ENCODE measurements around the gene OSBP2. TPM values are rescaled to one million over a fixed set of nuclear protein-coding genes. Genes with fewer than 3 reads are reported as not detected.

OSBP2 gene
- total and polyA plus RNA-seq, 2 donors, result 0.46 to 1.4 TPM

GRCh38 chr22:30873661-30874060, 179.0 kb downstream of the OSBP2 start:
- H3K4me1 ChIP-seq (ENCODE audit: control insufficient read depth in 2 of 2, insufficient read depth in 2 of 2, low read length in 2 of 2), result peaks cover 5 to 7% of the 10 kb centered on the region in 2 donors
- no peak for DNase-seq (ENCODE audit: low read depth in 6 of 9, low spot score in 9 of 9)
- H3K36me3 ChIP-seq (ENCODE audit: control insufficient read depth in 2 of 2, insufficient read depth in 2 of 2, low read length in 1 of 2), result no peaks in the 10 kb centered on the region
- H3K4me3 ChIP-seq (ENCODE audit: low read length in 2 of 2), result no peak overlapping the region
- no peak overlapping the region for H3K27ac ChIP-seq (ENCODE audit: low read depth in 1 of 2, low read length in 1 of 2)
- 84% methylated on average over 7 of the region's 7 CpGs for WGBS
- no peaks in the 10 kb centered on the region for H3K27me3 ChIP-seq (ENCODE audit: control insufficient read depth in 2 of 2, insufficient read depth in 1 of 2, low read length in 1 of 2)
- no peaks in the 10 kb centered on the region for H3K9me3 ChIP-seq (ENCODE audit: control insufficient read depth in 2 of 2, insufficient read depth in 1 of 2, low read length in 1 of 2)

DNA sequence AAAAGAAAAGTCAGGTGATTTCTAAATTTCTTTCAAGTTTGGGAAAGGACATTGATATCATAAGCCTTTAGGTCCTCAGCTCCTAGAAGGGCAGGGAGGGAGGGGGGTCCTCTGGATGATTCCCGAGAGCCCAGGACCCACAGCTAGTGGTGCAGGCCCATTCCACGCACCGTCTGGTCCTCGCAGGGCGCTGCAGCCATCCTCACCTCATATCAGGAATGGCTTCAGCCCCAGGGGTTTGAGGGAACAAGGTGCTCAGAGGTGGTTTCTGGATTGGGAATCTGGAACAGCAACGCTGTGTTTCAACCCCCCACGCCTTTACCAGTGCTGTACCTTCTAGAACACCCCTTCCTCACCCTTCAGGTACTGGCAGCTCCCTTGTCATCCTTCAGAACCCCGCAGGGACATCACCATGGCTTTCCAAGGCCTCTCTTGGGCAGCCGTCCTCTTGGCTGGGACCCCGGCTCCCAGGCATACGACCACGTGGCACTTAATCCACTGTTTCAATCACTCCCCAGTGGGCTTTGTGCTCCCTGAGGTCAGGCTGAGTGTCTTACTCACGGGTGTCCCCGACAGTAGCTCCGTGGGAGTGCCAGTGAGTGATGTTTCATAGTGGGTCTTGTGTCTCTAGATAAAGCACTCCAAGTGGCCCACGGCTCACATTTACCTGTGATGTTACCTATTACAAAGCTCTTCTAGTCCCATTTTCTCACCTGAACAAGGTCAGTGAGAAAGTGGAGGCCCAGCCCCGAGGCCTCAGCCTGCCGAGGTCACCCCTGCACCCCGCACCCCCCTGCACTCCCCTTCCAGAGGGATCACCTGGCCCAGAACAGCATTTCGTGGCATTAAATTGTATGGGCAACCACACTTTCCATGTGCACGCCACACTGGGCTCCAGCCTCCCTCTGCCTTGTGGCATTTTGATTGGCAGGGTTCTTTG, 180.0 kb downstream of the OSBP2 start:
- no peak overlapping the region for H3K4me3 ChIP-seq (ENCODE audit: low read length in 2 of 2)
- H3K9me3 ChIP-seq (ENCODE audit: control insufficient read depth in 2 of 2, insufficient read depth in 1 of 2, low read length in 1 of 2), result no peaks in the 10 kb centered on the region
- DNase-seq (ENCODE audit: low read depth in 6 of 9, low spot score in 9 of 9), result no peak
- H3K27ac ChIP-seq (ENCODE audit: low read depth in 1 of 2, low read length in 1 of 2), result no peak overlapping the region
- H3K36me3 ChIP-seq (ENCODE audit: control insufficient read depth in 2 of 2, insufficient read depth in 2 of 2, low read length in 1 of 2), result no peaks in the 10 kb centered on the region
- H3K4me1 ChIP-seq (ENCODE audit: control insufficient read depth in 2 of 2, insufficient read depth in 2 of 2, low read length in 2 of 2), result peaks cover 0 to 3% of the 10 kb centered on the region in 2 donors
- no peaks in the 10 kb centered on the region for H3K27me3 ChIP-seq (ENCODE audit: control insufficient read depth in 2 of 2, insufficient read depth in 1 of 2, low read length in 1 of 2)
- 92% methylated on average over 21 of the region's 21 CpGs for WGBS

DNA sequence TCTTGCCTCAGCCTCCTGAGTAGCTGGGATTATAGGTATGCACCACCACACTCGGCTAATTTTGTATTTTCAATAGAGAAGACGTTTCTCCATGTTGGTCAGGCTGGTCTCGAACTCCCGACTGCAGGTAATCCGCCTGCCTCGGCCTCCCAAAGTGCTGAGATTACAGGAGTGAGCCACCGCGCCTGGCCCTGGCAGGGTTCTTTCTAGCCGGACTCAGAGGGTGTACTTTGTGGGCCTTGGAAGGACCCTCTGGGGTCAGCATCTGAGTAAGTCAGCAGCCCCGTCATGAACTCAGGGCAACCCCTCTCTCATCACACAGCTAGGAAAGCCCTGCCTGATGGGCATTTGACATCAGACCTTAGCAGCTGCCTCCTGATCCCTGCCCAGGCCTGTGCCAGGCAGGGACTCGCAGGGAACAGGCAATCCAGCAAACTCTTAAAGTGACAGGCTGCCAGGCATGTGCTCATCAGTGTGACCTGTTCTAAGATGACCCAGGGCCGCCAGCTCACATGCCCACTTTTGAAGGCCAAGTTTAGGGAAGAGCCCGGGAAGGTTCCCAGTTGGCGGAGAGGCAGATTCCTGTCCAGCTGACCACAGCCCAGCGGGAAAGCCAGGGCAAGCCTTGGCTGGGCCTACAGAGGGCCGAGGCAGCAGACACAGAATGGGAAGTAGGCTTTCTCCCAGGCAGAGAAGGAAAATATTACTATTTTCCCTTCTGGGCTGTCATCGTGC, 181.0 kb downstream of the OSBP2 start:
- Histone ChIP-seq H3K27me3 (ENCODE audit: control insufficient read depth in 2 of 2, insufficient read depth in 1 of 2, low read length in 1 of 2) (no peaks in the 10 kb centered on the region), H3K27ac (ENCODE audit: low read depth in 1 of 2, low read length in 1 of 2) (no peak overlapping the region), H3K4me1 (ENCODE audit: control insufficient read depth in 2 of 2, insufficient read depth in 2 of 2, low read length in 2 of 2) (peaks cover 0 to 3% of the 10 kb centered on the region in 2 donors), H3K4me3 (ENCODE audit: low read length in 2 of 2) (no peak overlapping the region), H3K36me3 (ENCODE audit: control insufficient read depth in 2 of 2, insufficient read depth in 2 of 2, low read length in 1 of 2) (no peaks in the 10 kb centered on the region), H3K9me3 (ENCODE audit: control insufficient read depth in 2 of 2, insufficient read depth in 1 of 2, low read length in 1 of 2) (no peaks in the 10 kb centered on the region)
- 98% methylated on average over 17 of the region's 17 CpGs for WGBS
- DNase-seq (ENCODE audit: low read depth in 6 of 9, low spot score in 9 of 9), result no peak

GRCh38 chr22:30876221-30876751, 181.6 kb downstream of the OSBP2 start:
- Histone ChIP-seq H3K27ac (ENCODE audit: low read depth in 1 of 2, low read length in 1 of 2) (no peak overlapping the region), H3K27me3 (ENCODE audit: control insufficient read depth in 2 of 2, insufficient read depth in 1 of 2, low read length in 1 of 2) (no peaks in the 10 kb centered on the region), H3K36me3 (ENCODE audit: control insufficient read depth in 2 of 2, insufficient read depth in 2 of 2, low read length in 1 of 2) (no peaks in the 10 kb centered on the region), H3K4me1 (ENCODE audit: control insufficient read depth in 2 of 2, insufficient read depth in 2 of 2, low read length in 2 of 2) (peaks cover 0 to 3% of the 10 kb centered on the region in 2 donors), H3K9me3 (ENCODE audit: control insufficient read depth in 2 of 2, insufficient read depth in 1 of 2, low read length in 1 of 2) (no peaks in the 10 kb centered on the region), H3K4me3 (ENCODE audit: low read length in 2 of 2) (no peak overlapping the region)
- DNase-seq (ENCODE audit: low read depth in 6 of 9, low spot score in 9 of 9), result no peak
- WGBS, result 94% methylated on average over 9 of the region's 9 CpGs

DNA sequence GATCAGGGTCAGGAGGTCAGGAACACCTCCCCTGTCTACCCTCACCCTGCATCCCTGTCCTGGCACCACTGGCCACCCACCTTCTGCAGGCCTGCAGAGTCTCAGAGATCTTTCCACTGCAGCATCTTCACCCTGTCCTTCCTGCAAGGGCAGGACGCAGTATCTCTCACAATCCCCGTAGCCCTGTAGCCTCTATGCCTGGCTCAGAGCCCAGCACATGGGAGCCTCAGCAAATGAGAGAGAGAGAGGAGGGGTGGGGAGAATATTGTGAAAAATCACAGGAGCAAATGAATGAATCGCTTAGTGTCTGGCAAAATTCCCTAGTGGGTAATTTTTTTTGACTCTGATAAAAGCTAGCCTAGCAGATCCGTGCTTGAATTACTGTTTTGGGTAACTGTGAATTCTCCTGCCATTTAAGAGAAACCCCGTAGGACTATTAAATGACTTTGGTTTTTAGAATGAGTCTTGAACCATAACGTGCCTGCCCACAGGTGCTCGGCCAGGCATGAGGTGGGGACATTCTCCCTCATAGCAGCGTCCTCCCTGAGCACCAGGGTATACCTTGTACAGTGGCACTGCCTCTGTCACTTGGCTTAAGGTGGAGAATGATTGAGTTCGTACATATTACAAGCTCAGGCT, 182.4 kb downstream of the OSBP2 start:
- H3K9me3 ChIP-seq (ENCODE audit: control insufficient read depth in 2 of 2, insufficient read depth in 1 of 2, low read length in 1 of 2), result no peaks in the 10 kb centered on the region
- no peak overlapping the region for H3K27ac ChIP-seq (ENCODE audit: low read depth in 1 of 2, low read length in 1 of 2)
- peaks cover 0 to 3% of the 10 kb centered on the region in 2 donors for H3K4me1 ChIP-seq (ENCODE audit: control insufficient read depth in 2 of 2, insufficient read depth in 2 of 2, low read length in 2 of 2)
- no peak overlapping the region for H3K4me3 ChIP-seq (ENCODE audit: low read length in 2 of 2)
- 89% methylated on average over 9 of the region's 9 CpGs for WGBS
- H3K36me3 ChIP-seq (ENCODE audit: control insufficient read depth in 2 of 2, insufficient read depth in 2 of 2, low read length in 1 of 2), result no peaks in the 10 kb centered on the region
- DNase-seq (ENCODE audit: low read depth in 6 of 9, low spot score in 9 of 9), result peak in 1 of 9 donors; percentile 12
- no peaks in the 10 kb centered on the region for H3K27me3 ChIP-seq (ENCODE audit: control insufficient read depth in 2 of 2, insufficient read depth in 1 of 2, low read length in 1 of 2)

DNA sequence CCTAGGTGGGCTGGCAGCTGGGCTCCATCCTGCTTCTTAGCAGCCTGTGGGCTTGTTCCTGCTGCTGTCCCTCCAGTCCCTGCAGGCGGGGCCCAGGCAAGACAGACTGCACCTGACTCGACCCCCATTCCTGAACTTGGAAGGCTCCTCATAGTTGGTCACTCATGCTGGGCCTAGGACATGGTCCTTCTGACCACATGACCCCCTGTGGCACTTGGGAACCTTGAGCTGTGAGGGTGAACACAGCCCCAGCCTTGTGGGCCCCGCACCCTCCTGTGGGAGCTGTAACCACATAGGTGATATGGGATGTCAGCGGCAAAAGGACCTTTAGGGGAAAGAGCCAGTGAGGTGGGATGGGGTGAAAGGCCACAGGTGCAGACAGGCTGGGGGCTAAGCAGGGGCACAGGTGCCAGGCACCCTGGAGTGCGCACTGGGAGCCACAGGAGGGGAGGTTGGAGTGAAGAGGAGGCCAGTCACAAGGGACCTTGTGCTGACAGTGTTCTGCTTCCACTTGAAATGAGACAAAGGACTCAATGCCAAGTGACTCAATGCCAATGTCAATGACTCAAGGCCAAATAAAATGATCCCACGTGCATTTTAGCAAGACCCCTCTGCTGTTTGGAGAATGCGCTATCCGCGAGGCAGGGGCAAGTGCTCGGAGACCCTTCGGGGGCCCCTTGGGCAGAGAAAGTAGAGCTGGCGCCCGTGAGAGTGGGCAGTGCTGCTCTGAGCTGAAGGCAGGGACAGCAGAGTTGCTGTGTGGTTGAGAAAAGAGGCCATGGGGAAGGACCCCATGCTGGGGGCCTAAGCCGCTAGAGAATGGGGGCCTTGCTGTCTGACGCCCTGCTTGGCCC, 183.2 kb downstream of the OSBP2 start:
- Histone ChIP-seq H3K9me3 (ENCODE audit: control insufficient read depth in 2 of 2, insufficient read depth in 1 of 2, low read length in 1 of 2) (no peaks in the 10 kb centered on the region), H3K27me3 (ENCODE audit: control insufficient read depth in 2 of 2, insufficient read depth in 1 of 2, low read length in 1 of 2) (no peaks in the 10 kb centered on the region), H3K27ac (ENCODE audit: low read depth in 1 of 2, low read length in 1 of 2) (no peak overlapping the region), H3K36me3 (ENCODE audit: control insufficient read depth in 2 of 2, insufficient read depth in 2 of 2, low read length in 1 of 2) (no peaks in the 10 kb centered on the region), H3K4me1 (ENCODE audit: control insufficient read depth in 2 of 2, insufficient read depth in 2 of 2, low read length in 2 of 2) (peaks cover 0 to 3% of the 10 kb centered on the region in 2 donors), H3K4me3 (ENCODE audit: low read length in 2 of 2) (no peak overlapping the region)
- WGBS, result 95% methylated on average over 15 of the region's 15 CpGs
- no peak for DNase-seq (ENCODE audit: low read depth in 6 of 9, low spot score in 9 of 9)

GRCh38 chr22:30878516-30879414, 184.1 kb downstream of the OSBP2 start:
- Histone ChIP-seq H3K36me3 (ENCODE audit: control insufficient read depth in 2 of 2, insufficient read depth in 2 of 2, low read length in 1 of 2) (no peaks in the 10 kb centered on the region), H3K9me3 (ENCODE audit: control insufficient read depth in 2 of 2, insufficient read depth in 1 of 2, low read length in 1 of 2) (no peaks in the 10 kb centered on the region), H3K27ac (ENCODE audit: low read depth in 1 of 2, low read length in 1 of 2) (no peak overlapping the region), H3K4me1 (ENCODE audit: control insufficient read depth in 2 of 2, insufficient read depth in 2 of 2, low read length in 2 of 2) (peaks cover 0 to 3% of the 10 kb centered on the region in 2 donors), H3K4me3 (ENCODE audit: low read length in 2 of 2) (no peak overlapping the region), H3K27me3 (ENCODE audit: control insufficient read depth in 2 of 2, insufficient read depth in 1 of 2, low read length in 1 of 2) (no peaks in the 10 kb centered on the region)
- WGBS, result 87% methylated on average over 16 of the region's 16 CpGs
- no peak for DNase-seq (ENCODE audit: low read depth in 6 of 9, low spot score in 9 of 9)

DNA sequence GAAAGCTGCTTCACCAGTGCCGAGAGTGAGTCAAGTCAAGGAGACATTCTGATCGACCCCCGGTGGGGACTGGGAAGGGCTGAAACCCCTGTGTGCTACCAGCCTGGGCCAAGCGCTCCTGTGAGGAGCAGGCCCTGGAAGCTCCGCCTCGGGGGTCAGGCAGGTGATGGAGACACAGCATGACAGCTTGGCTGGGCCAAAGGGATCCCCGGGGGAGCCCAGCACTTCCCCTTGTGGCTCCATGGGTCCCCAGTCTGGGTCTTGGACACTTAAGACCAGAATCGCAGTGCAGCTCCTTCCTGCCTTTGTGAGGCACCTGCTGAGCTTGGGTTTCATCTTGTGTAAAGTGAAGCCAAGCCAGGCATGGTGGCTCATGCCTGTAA, 184.7 kb downstream of the OSBP2 start:
- H3K4me3 ChIP-seq (ENCODE audit: low read length in 2 of 2), result no peak overlapping the region
- H3K9me3 ChIP-seq (ENCODE audit: control insufficient read depth in 2 of 2, insufficient read depth in 1 of 2, low read length in 1 of 2), result no peaks in the 10 kb centered on the region
- H3K27me3 ChIP-seq (ENCODE audit: control insufficient read depth in 2 of 2, insufficient read depth in 1 of 2, low read length in 1 of 2), result no peaks in the 10 kb centered on the region
- no peak overlapping the region for H3K27ac ChIP-seq (ENCODE audit: low read depth in 1 of 2, low read length in 1 of 2)
- WGBS, result 88% methylated on average over 8 of the region's 8 CpGs
- H3K4me1 ChIP-seq (ENCODE audit: control insufficient read depth in 2 of 2, insufficient read depth in 2 of 2, low read length in 2 of 2), result peaks cover 0 to 3% of the 10 kb centered on the region in 2 donors
- DNase-seq (ENCODE audit: low read depth in 6 of 9, low spot score in 9 of 9), result no peak
- no peaks in the 10 kb centered on the region for H3K36me3 ChIP-seq (ENCODE audit: control insufficient read depth in 2 of 2, insufficient read depth in 2 of 2, low read length in 1 of 2)
